Measurements from ENCODE around the gene NADSYN1.

GRCh38 chr11:71446942-71447688 lies 5.9 kb upstream of the NADSYN1 start:
- TF ChIP-seq POLR2A (IDR thresholded peaks at IDR 0.05) (no peak), CTCF (IDR thresholded peaks at IDR 0.05) (no peak)
